Testis (tissue), 2 donors: ENCODE results near the gene ANKRD28.

Experiments
- POLR2A ChIP-seq: fragments of 450-650 bp; IDR thresholded peaks from one replicate; pipeline ENCODE4 v1.6.1; 2017; ENCODE audit warnings: antibody characterized with exemption, mild to moderate bottlenecking, moderate library complexity
- TF ChIP-seq, protein P1 (sequence below), 3 experiments: fragments of 450-650 bp in 2 of 3; fragments of 200-600 bp in 1 of 3; sonication (generic) in 1 of 3; IDR thresholded peaks; one replicate each; pipeline ENCODE4 v1.5.1; 2016 to 2019; ENCODE audit warnings: antibody characterized with exemption in 3 of 3, mild to moderate bottlenecking in 2 of 3, moderate library complexity in 1 of 3

DNA sequence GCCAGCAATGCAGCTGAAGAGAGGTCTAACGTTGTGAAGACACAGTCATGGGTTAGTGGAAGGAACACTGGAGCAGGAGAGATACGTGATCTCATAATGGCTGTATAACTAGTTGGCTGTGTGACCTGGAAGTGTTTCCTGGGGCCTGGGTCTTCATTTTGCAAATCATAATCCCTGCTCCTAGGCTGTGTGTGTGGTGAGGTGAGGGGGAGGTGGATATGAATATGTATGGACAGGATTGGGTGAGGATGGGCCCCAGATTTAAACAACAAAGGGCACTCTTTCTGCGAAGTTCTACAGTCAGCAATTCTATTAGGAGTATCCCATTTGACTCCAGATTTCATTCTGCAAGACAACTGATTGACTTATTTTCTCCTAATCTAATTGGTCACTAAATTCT lies 41.3 kb downstream of the ANKRD28 start:
- TF ChIP-seq, protein P1, sequence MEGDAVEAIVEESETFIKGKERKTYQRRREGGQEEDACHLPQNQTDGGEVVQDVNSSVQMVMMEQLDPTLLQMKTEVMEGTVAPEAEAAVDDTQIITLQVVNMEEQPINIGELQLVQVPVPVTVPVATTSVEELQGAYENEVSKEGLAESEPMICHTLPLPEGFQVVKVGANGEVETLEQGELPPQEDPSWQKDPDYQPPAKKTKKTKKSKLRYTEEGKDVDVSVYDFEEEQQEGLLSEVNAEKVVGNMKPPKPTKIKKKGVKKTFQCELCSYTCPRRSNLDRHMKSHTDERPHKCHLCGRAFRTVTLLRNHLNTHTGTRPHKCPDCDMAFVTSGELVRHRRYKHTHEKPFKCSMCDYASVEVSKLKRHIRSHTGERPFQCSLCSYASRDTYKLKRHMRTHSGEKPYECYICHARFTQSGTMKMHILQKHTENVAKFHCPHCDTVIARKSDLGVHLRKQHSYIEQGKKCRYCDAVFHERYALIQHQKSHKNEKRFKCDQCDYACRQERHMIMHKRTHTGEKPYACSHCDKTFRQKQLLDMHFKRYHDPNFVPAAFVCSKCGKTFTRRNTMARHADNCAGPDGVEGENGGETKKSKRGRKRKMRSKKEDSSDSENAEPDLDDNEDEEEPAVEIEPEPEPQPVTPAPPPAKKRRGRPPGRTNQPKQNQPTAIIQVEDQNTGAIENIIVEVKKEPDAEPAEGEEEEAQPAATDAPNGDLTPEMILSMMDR (IDR thresholded peaks at IDR 0.05) = no peak
- TF ChIP-seq POLR2A = no peak
